HG02678 (cell line): ENCODE results near the gene MRFAP1.

ENCODE experiments used
- ATAC-seq: cut with Tn5 transposase; IDR thresholded peaks from one replicate; pipeline ENCODE4 v1.9.1; 2021; ENCODE audit warnings: mild to moderate bottlenecking, moderate library complexity; ENCODE audit not compliant: unreplicated experiment

The MRFAP1 gene

GRCh38 chr4:6689506-6689960, 49.0 kb downstream of the MRFAP1 start:
- no peak for ATAC-seq
